CD14-positive monocyte (primary cell): ENCODE measurements around the gene PIM1. TPM values are rescaled to one million over a fixed set of nuclear protein-coding genes. Genes with fewer than 3 reads are reported as not detected.

Experiments
- DNase-seq, 3 donors: peaks; one replicate each; pipeline ENCODE4 v3.0.0-alpha.2; 2011 to 2022
- H2AFZ ChIP-seq: 2 replicates; pipeline ENCODE4 v1.6.0; 2012; ENCODE audit warnings: mild to moderate bottlenecking, low read depth, low read length, inconsistent platforms; ENCODE audit not compliant: insufficient read depth, poor library complexity, severe bottlenecking
- H3K27ac ChIP-seq, 2 donors: 1 replicate in 1 of 2; 2 replicates in 1 of 2; pipeline ENCODE4 v1.5.1; 2012 to 2013; ENCODE audit warnings: low read length in 2 of 2, control low read depth in 1 of 2, inconsistent platforms in 1 of 2, low read depth in 1 of 2, mild to moderate bottlenecking in 1 of 2
- H3K27me3 ChIP-seq, 2 donors: one replicate each; pipeline versions ENCODE4 v1.6.0 to v1.6.1; 2011 to 2013; ENCODE audit warnings: low read length in 2 of 2; ENCODE audit not compliant: control insufficient read depth in 2 of 2, insufficient read depth in 2 of 2
- H3K36me3 ChIP-seq, 2 donors: replicated peaks in 1 of 2; 1 replicate in 1 of 2; 2 replicates in 1 of 2; pipeline versions ENCODE4 v1.5.1 to v1.6.1; 2012 to 2013; ENCODE audit warnings: low read length in 2 of 2, control low read depth in 1 of 2, inconsistent platforms in 1 of 2, mild to moderate bottlenecking in 1 of 2; ENCODE audit not compliant: insufficient read depth in 2 of 2, control insufficient read depth in 1 of 2
- H3K4me1 ChIP-seq, 2 donors: 1 replicate in 1 of 2; 2 replicates in 1 of 2; pipeline versions ENCODE4 v1.5.1 to v1.6.1; 2012 to 2013; ENCODE audit warnings: low read length in 2 of 2, control low read depth in 1 of 2, inconsistent platforms in 1 of 2, mild to moderate bottlenecking in 1 of 2, moderate library complexity in 1 of 2; ENCODE audit not compliant: insufficient read depth in 2 of 2, control insufficient read depth in 1 of 2
- H3K4me2 ChIP-seq: replicated peaks from 2 replicates; pipeline ENCODE3; 2012; ENCODE audit warnings: low read length, moderate library complexity, mild to moderate bottlenecking; ENCODE audit not compliant: poor library complexity, severe bottlenecking; ENCODE audit errors: extremely low read depth
- H3K4me3 ChIP-seq, 3 experiments: fragments of 200-600 bp in 1 of 3; sonication (generic) in 1 of 3; replicated peaks in 1 of 3; 1 replicate in 2 of 3; 2 replicates in 1 of 3; pipeline ENCODE4 v1.5.1; 2011 to 2013; ENCODE audit warnings: low read length in 3 of 3, mild to moderate bottlenecking in 3 of 3, control low read depth in 2 of 3, low read depth in 2 of 3, inconsistent platforms in 1 of 3, moderate library complexity in 1 of 3
- H3K79me2 ChIP-seq: 2 replicates; pipeline ENCODE4 v1.6.0; 2012; ENCODE audit warnings: mild to moderate bottlenecking, control low read depth, inconsistent platforms, low read length, moderate library complexity; ENCODE audit not compliant: insufficient read depth
- H3K9ac ChIP-seq: 2 replicates; pipeline ENCODE4 v1.6.0; 2017; ENCODE audit warnings: low read length, mild to moderate bottlenecking; ENCODE audit not compliant: insufficient read depth, poor library complexity, severe bottlenecking
- H3K9me3 ChIP-seq, 2 donors: replicated peaks in 1 of 2; 1 replicate in 1 of 2; 2 replicates in 1 of 2; pipeline versions ENCODE4 v1.5.1 to v1.6.1; 2012 to 2013; ENCODE audit warnings: low read length in 2 of 2, control low read depth in 1 of 2; ENCODE audit not compliant: control insufficient read depth in 1 of 2, insufficient read depth in 1 of 2
- H4K20me1 ChIP-seq: 2 replicates; pipeline ENCODE4 v1.6.0; 2012; ENCODE audit warnings: mild to moderate bottlenecking, low read length, control low read depth, moderate library complexity; ENCODE audit not compliant: insufficient read depth
- H3K27ac Mint-ChIP-seq, 7 donors: one replicate each; pipeline ENCODE4 v1.8.0; 2020; ENCODE audit warnings: mild to moderate bottlenecking in 7 of 7, mixed read lengths in 7 of 7, moderate library complexity in 6 of 7, inconsistent platforms in 2 of 7
- H3K27me3 Mint-ChIP-seq, 3 donors: one replicate each; pipeline ENCODE4 v1.8.0; 2021 to 2022; ENCODE audit warnings: low read depth in 3 of 3, mild to moderate bottlenecking in 3 of 3, mixed read lengths in 3 of 3, moderate library complexity in 3 of 3, inconsistent platforms in 1 of 3
- H3K36me3 Mint-ChIP-seq, 2 donors: one replicate each; pipeline ENCODE4 v1.8.0; 2020; ENCODE audit warnings: mixed read lengths in 2 of 2, inconsistent platforms in 1 of 2, mild to moderate bottlenecking in 1 of 2
- H3K4me1 Mint-ChIP-seq: one replicate; pipeline ENCODE4 v1.8.0; 2020; ENCODE audit warnings: mild to moderate bottlenecking, mixed read lengths
- H3K4me3 Mint-ChIP-seq, 2 donors: one replicate each; pipeline ENCODE4 v1.8.0; 2020; ENCODE audit warnings: mild to moderate bottlenecking in 2 of 2, mixed read lengths in 2 of 2, moderate library complexity in 1 of 2
- H3K9me3 Mint-ChIP-seq, 7 donors: one replicate each; pipeline ENCODE4 v1.8.0; 2020 to 2022; ENCODE audit warnings: mixed read lengths in 7 of 7, mild to moderate bottlenecking in 6 of 7, moderate library complexity in 6 of 7, inconsistent platforms in 2 of 7
- CTCF ChIP-seq: fragments of 200-600 bp; IDR thresholded peaks from one replicate; pipeline ENCODE4 v1.8.0; 2022; ENCODE audit warnings: antibody characterized with exemption, mild to moderate bottlenecking
- WGBS: methylation state at CpG from one replicate; pipeline ENCODE4 v1.1.5; 2013; ENCODE audit warnings: missing lambda C conversion rate; ENCODE audit not compliant: insufficient coverage; 5-methylcytosine and 5-hydroxymethylcytosine counted together
- intact Hi-C, 2 donors: fragments of 100-400 bp; cut with micrococcal nuclease; formaldehyde crosslinking; loops; one replicate each; pipeline versions ENCODE4 v1.15.0 to v1.15.1; 2023
- polyA plus RNA-seq, 3 donors: library from polyadenylated mRNA; depleted of rRNA in 1 of 3; unstranded in 2 of 3; stranded (reverse) in 1 of 3; fragments of 300-500 nt in 2 of 3; fragments of >200 nt in 1 of 3; fragmentation: Illumina TruSeq in 2 of 3; gene quantifications; 1 replicate in 2 of 3; 2 replicates in 1 of 3; pipeline ENCODE4 v1.2.3, GENCODE V29; 2012 to 2021

PIM1 gene
- polyA plus RNA-seq, 3 donors, result 20.5 to 25.0 (median 24.4) TPM

- WGBS, result no CpG with 5 or more reads among the region's 2 CpGs
- H3K4me3 Mint-ChIP-seq, result no peak overlapping the region
These were observed 26.4 kb upstream of the PIM1 start for GRCh38 chr6:37143585-37143984.

GRCh38 chr6:37145443-37145842 lies 24.5 kb upstream of the PIM1 start:
- intact Hi-C loops, result no loop called here
- H3K27ac Mint-ChIP-seq, result no peak overlapping the region
- H3K9me3 Mint-ChIP-seq, result no peaks in the 10 kb centered on the region
- 98% methylated on average over 7 of the region's 10 CpGs for WGBS
- Histone ChIP-seq H3K36me3 (no peaks in the 10 kb centered on the region), H3K4me1 (peaks cover 0 to 9% of the 10 kb centered on the region in 2 donors), H3K9me3 (no peaks in the 10 kb centered on the region), H3K27me3 (no peaks in the 10 kb centered on the region), H2AFZ (no peak overlapping the region), H3K4me3 (no peak overlapping the region), H3K9ac (no peak overlapping the region), H3K4me2 (no peak overlapping the region), H3K79me2 (no peaks in the 10 kb centered on the region), H3K27ac (no peak overlapping the region), H4K20me1 (no peaks in the 10 kb centered on the region)
- H3K36me3 Mint-ChIP-seq, result no peaks in the 10 kb centered on the region
- no peak overlapping the region for H3K4me3 Mint-ChIP-seq
- TF ChIP-seq CTCF, result no peak
- peaks cover 0 to 5% (median 5%) of the 10 kb centered on the region in 3 donors for H3K27me3 Mint-ChIP-seq
- peaks cover 16% of the 10 kb centered on the region for H3K4me1 Mint-ChIP-seq
- no peak for DNase-seq

More at GRCh38 chr6:37143585-37143984, 26.4 kb upstream of the PIM1 start:
- Mint-ChIP-seq H3K27ac (no peak overlapping the region), H3K36me3 (no peaks in the 10 kb centered on the region), H3K27me3 (peaks cover 0 to 5% (median 2%) of the 10 kb centered on the region in 3 donors), H3K4me1 (peaks cover 11% of the 10 kb centered on the region), H3K9me3 (no peaks in the 10 kb centered on the region)
- no peak for DNase-seq
- Histone ChIP-seq H3K9me3 (no peaks in the 10 kb centered on the region), H3K36me3 (no peaks in the 10 kb centered on the region), H3K4me3 (no peak overlapping the region), H3K4me2 (no peak overlapping the region), H3K27me3 (no peaks in the 10 kb centered on the region), H2AFZ (no peak overlapping the region), H3K9ac (no peak overlapping the region), H3K4me1 (peaks cover 0 to 9% of the 10 kb centered on the region in 2 donors), H3K79me2 (no peaks in the 10 kb centered on the region), H4K20me1 (no peaks in the 10 kb centered on the region), H3K27ac (no peak overlapping the region)
- no peak for TF ChIP-seq CTCF
- intact Hi-C loops, result no loop called here
